ENCODE data around the gene HOMEZ.

DNA sequence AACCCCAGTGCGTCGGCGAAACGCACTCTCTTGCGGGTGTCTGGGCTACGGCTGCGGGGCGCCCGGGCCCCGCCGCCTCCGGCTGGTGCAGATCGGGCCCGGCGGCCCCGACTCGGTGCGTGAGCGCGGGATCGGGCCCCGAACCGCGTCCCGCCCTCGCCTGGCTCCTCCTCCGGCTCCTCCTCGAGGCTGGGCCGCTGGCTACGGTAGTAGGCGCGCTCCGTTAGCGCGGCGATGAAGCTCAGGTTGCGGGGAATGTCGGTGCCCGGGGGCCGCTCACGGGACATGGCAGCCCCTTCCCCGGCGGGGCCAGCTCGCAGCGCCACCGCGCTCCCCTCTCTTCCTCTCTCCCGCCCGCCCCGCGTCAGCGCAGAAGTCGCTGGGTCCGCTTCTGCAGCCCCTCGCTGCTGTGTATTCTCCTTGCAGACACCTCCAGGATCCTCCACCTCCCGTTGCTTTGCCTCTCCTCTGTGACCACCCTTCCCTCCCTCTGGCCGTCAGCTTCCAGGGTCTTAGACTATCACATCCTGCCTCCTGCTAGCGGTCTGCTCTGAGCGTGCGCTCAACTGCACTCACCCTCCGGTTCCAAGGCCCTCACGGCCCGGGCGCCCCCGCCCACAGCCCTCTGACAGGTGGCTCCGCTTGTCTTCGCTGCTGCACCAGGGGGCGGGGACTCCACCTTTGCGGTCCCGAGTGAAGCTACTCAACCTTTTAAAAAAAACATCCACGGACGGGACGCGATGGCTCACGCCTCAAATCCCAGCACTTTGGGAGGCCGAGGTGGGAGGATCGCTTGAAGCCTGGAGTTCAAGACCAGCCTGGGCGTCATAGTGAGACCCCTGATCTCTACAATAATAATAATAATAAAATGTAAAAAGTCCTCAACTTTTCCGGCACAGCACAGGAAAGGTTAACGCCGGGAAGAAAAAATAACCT, 16.6 kb upstream of the HOMEZ start, which contains the start of gene PPP1R3E:
- peak; percentile 83 for TF ChIP-seq POLR2AphosphoS5 (IDR thresholded peaks at IDR 0.05; ENCODE audit: low read depth, low read length)
- TF ChIP-seq POLR2A (IDR thresholded peaks at IDR 0.05; ENCODE audit: low read depth, low read length) = peak; percentile 79
- TF ChIP-seq TAF1 (IDR thresholded peaks at IDR 0.05; ENCODE audit: low read depth, low read length) = peak; percentile 64; the same call in 1 of the 2 replicates

All from GM12891 (cell line).